CD14-positive monocyte (primary cell): Measurements from ENCODE around the gene ARHGAP32. TPM values are rescaled to one million over a fixed set of nuclear protein-coding genes. Genes with fewer than 3 reads are reported as not detected.

Experiments
- DNase-seq, 3 donors: peaks; one replicate each; pipeline ENCODE4 v3.0.0-alpha.2; 2011 to 2022
- H2AFZ ChIP-seq: 2 replicates; pipeline ENCODE4 v1.6.0; 2012; ENCODE audit warnings: mild to moderate bottlenecking, low read depth, low read length, inconsistent platforms; ENCODE audit not compliant: insufficient read depth, poor library complexity, severe bottlenecking
- H3K27ac ChIP-seq, 2 donors: 1 replicate in 1 of 2; 2 replicates in 1 of 2; pipeline ENCODE4 v1.5.1; 2012 to 2013; ENCODE audit warnings: low read length in 2 of 2, control low read depth in 1 of 2, inconsistent platforms in 1 of 2, low read depth in 1 of 2, mild to moderate bottlenecking in 1 of 2
- H3K27me3 ChIP-seq, 2 donors: one replicate each; pipeline versions ENCODE4 v1.6.0 to v1.6.1; 2011 to 2013; ENCODE audit warnings: low read length in 2 of 2; ENCODE audit not compliant: control insufficient read depth in 2 of 2, insufficient read depth in 2 of 2
- H3K36me3 ChIP-seq, 2 donors: replicated peaks in 1 of 2; 1 replicate in 1 of 2; 2 replicates in 1 of 2; pipeline versions ENCODE4 v1.5.1 to v1.6.1; 2012 to 2013; ENCODE audit warnings: low read length in 2 of 2, control low read depth in 1 of 2, inconsistent platforms in 1 of 2, mild to moderate bottlenecking in 1 of 2; ENCODE audit not compliant: insufficient read depth in 2 of 2, control insufficient read depth in 1 of 2
- H3K4me1 ChIP-seq, 2 donors: 1 replicate in 1 of 2; 2 replicates in 1 of 2; pipeline versions ENCODE4 v1.5.1 to v1.6.1; 2012 to 2013; ENCODE audit warnings: low read length in 2 of 2, control low read depth in 1 of 2, inconsistent platforms in 1 of 2, mild to moderate bottlenecking in 1 of 2, moderate library complexity in 1 of 2; ENCODE audit not compliant: insufficient read depth in 2 of 2, control insufficient read depth in 1 of 2
- H3K4me2 ChIP-seq: replicated peaks from 2 replicates; pipeline ENCODE3; 2012; ENCODE audit warnings: low read length, moderate library complexity, mild to moderate bottlenecking; ENCODE audit not compliant: poor library complexity, severe bottlenecking; ENCODE audit errors: extremely low read depth
- H3K4me3 ChIP-seq, 3 experiments: fragments of 200-600 bp in 1 of 3; sonication (generic) in 1 of 3; replicated peaks in 1 of 3; 1 replicate in 2 of 3; 2 replicates in 1 of 3; pipeline ENCODE4 v1.5.1; 2011 to 2013; ENCODE audit warnings: low read length in 3 of 3, mild to moderate bottlenecking in 3 of 3, control low read depth in 2 of 3, low read depth in 2 of 3, inconsistent platforms in 1 of 3, moderate library complexity in 1 of 3
- H3K79me2 ChIP-seq: 2 replicates; pipeline ENCODE4 v1.6.0; 2012; ENCODE audit warnings: mild to moderate bottlenecking, control low read depth, inconsistent platforms, low read length, moderate library complexity; ENCODE audit not compliant: insufficient read depth
- H3K9ac ChIP-seq: 2 replicates; pipeline ENCODE4 v1.6.0; 2017; ENCODE audit warnings: low read length, mild to moderate bottlenecking; ENCODE audit not compliant: insufficient read depth, poor library complexity, severe bottlenecking
- H3K9me3 ChIP-seq, 2 donors: replicated peaks in 1 of 2; 1 replicate in 1 of 2; 2 replicates in 1 of 2; pipeline versions ENCODE4 v1.5.1 to v1.6.1; 2012 to 2013; ENCODE audit warnings: low read length in 2 of 2, control low read depth in 1 of 2; ENCODE audit not compliant: control insufficient read depth in 1 of 2, insufficient read depth in 1 of 2
- H4K20me1 ChIP-seq: 2 replicates; pipeline ENCODE4 v1.6.0; 2012; ENCODE audit warnings: mild to moderate bottlenecking, low read length, control low read depth, moderate library complexity; ENCODE audit not compliant: insufficient read depth
- H3K27ac Mint-ChIP-seq, 7 donors: one replicate each; pipeline ENCODE4 v1.8.0; 2020; ENCODE audit warnings: mild to moderate bottlenecking in 7 of 7, mixed read lengths in 7 of 7, moderate library complexity in 6 of 7, inconsistent platforms in 2 of 7
- H3K27me3 Mint-ChIP-seq, 3 donors: one replicate each; pipeline ENCODE4 v1.8.0; 2021 to 2022; ENCODE audit warnings: low read depth in 3 of 3, mild to moderate bottlenecking in 3 of 3, mixed read lengths in 3 of 3, moderate library complexity in 3 of 3, inconsistent platforms in 1 of 3
- H3K36me3 Mint-ChIP-seq, 2 donors: one replicate each; pipeline ENCODE4 v1.8.0; 2020; ENCODE audit warnings: mixed read lengths in 2 of 2, inconsistent platforms in 1 of 2, mild to moderate bottlenecking in 1 of 2
- H3K4me1 Mint-ChIP-seq: one replicate; pipeline ENCODE4 v1.8.0; 2020; ENCODE audit warnings: mild to moderate bottlenecking, mixed read lengths
- H3K4me3 Mint-ChIP-seq, 2 donors: one replicate each; pipeline ENCODE4 v1.8.0; 2020; ENCODE audit warnings: mild to moderate bottlenecking in 2 of 2, mixed read lengths in 2 of 2, moderate library complexity in 1 of 2
- H3K9me3 Mint-ChIP-seq, 7 donors: one replicate each; pipeline ENCODE4 v1.8.0; 2020 to 2022; ENCODE audit warnings: mixed read lengths in 7 of 7, mild to moderate bottlenecking in 6 of 7, moderate library complexity in 6 of 7, inconsistent platforms in 2 of 7
- WGBS: methylation state at CpG from one replicate; pipeline ENCODE4 v1.1.5; 2013; ENCODE audit warnings: missing lambda C conversion rate; ENCODE audit not compliant: insufficient coverage; 5-methylcytosine and 5-hydroxymethylcytosine counted together
- intact Hi-C, 2 donors: fragments of 100-400 bp; cut with micrococcal nuclease; formaldehyde crosslinking; loops; one replicate each; pipeline versions ENCODE4 v1.15.0 to v1.15.1; 2023
- polyA plus RNA-seq, 3 donors: library from polyadenylated mRNA; depleted of rRNA in 1 of 3; unstranded in 2 of 3; stranded (reverse) in 1 of 3; fragments of 300-500 nt in 2 of 3; fragments of >200 nt in 1 of 3; fragmentation: Illumina TruSeq in 2 of 3; gene quantifications; 1 replicate in 2 of 3; 2 replicates in 1 of 3; pipeline ENCODE4 v1.2.3, GENCODE V29; 2012 to 2021
- TF ChIP-seq, protein P1 (sequence below): fragments of 200-600 bp; IDR thresholded peaks from one replicate; pipeline ENCODE4 v1.8.0; 2022; ENCODE audit warnings: antibody characterized with exemption, mild to moderate bottlenecking

Gene ARHGAP32
- polyA plus RNA-seq, 3 donors = 0.13 to 3.4 (median 0.72) TPM

DNA sequence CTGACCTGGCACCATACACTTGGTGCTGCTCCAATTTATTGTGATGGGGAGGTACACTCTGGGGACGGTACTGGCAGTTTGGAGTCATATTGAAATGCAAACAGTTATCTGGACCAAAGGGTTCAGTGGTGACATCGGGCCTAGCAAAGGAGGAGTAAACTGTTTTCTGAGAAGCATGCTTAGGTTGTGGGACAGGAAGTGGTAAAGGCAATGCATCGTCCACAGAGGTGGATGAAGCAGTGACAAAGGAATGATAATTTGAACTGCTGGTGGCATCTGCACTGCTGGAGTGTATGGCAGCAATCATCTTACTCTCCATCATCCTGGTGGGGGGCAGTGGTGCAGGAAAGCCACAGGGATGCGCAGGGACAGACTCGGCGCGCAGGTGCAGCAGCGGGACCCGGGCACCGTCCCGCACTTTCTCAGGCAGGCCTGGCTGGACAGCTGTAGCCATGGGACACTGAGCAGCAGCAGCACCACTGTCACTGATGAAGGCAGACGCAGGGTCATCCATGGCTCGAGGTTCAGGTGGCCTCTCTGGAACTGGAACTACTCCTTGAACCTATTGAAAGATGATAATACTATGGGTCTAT lies 221.4 kb downstream of the ARHGAP32 start:
- Histone ChIP-seq H3K27me3 (no peaks in the 10 kb centered on the region), H3K4me3 (no peak overlapping the region), H4K20me1 (no peaks in the 10 kb centered on the region), H3K4me2 (no peak overlapping the region), H3K4me1 (no peaks in the 10 kb centered on the region), H3K36me3 (peaks cover 24 to 61% of the 10 kb centered on the region in 2 donors), H3K9ac (no peak overlapping the region), H3K27ac (no peak overlapping the region), H3K9me3 (no peaks in the 10 kb centered on the region), H2AFZ (no peak overlapping the region), H3K79me2 (no peaks in the 10 kb centered on the region)
- Mint-ChIP-seq H3K36me3 (peaks cover 41 to 59% of the 10 kb centered on the region in 2 donors), H3K27ac (peak overlapping the region in 1 of 7 donors; percentile 55), H3K27me3 (no peaks in the 10 kb centered on the region), H3K9me3 (no peaks in the 10 kb centered on the region), H3K4me3 (no peak overlapping the region), H3K4me1 (peaks cover under 1% of the 10 kb centered on the region)
- intact Hi-C loops = no loop called here
- over 99% methylated on average over 10 of the region's 13 CpGs for WGBS
- TF ChIP-seq, protein P1, sequence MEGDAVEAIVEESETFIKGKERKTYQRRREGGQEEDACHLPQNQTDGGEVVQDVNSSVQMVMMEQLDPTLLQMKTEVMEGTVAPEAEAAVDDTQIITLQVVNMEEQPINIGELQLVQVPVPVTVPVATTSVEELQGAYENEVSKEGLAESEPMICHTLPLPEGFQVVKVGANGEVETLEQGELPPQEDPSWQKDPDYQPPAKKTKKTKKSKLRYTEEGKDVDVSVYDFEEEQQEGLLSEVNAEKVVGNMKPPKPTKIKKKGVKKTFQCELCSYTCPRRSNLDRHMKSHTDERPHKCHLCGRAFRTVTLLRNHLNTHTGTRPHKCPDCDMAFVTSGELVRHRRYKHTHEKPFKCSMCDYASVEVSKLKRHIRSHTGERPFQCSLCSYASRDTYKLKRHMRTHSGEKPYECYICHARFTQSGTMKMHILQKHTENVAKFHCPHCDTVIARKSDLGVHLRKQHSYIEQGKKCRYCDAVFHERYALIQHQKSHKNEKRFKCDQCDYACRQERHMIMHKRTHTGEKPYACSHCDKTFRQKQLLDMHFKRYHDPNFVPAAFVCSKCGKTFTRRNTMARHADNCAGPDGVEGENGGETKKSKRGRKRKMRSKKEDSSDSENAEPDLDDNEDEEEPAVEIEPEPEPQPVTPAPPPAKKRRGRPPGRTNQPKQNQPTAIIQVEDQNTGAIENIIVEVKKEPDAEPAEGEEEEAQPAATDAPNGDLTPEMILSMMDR = no peak
- no peak for DNase-seq

DNA sequence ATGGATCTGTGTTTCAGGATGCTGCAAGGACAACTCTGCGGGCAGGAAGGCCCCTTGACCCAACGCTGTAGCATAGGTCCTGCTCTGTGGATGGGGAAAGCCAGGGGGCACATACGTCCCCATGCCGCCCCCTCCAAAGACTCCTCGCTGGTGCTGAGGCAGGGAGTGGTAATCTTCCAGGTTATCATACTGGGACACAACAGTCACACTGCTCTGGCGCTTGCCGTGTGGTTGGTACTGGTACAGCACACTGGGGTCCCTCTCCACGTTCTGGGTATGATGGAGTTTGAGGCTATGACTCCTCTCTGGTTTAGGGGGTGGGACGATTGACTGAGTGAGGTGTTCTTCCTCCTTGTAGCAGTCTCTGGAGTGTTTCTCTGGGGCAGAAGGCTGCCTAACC lies 223.2 kb downstream of the ARHGAP32 start:
- peaks cover 21 to 48% of the 10 kb centered on the region in 2 donors for H3K36me3 ChIP-seq
- TF ChIP-seq, protein P1 = no peak
- no peak overlapping the region for H3K4me3 Mint-ChIP-seq

More for the DNA sequence above, 223.2 kb downstream of the ARHGAP32 start:
- Mint-ChIP-seq H3K4me1 (peaks cover 5% of the 10 kb centered on the region), H3K27me3 (no peaks in the 10 kb centered on the region), H3K27ac (peak overlapping the region in 1 of 7 donors; percentile 43), H3K36me3 (peaks cover 33 to 51% of the 10 kb centered on the region in 2 donors), H3K9me3 (no peaks in the 10 kb centered on the region)
- Histone ChIP-seq H3K9ac (no peak overlapping the region), H2AFZ (no peak overlapping the region), H3K4me3 (no peak overlapping the region), H3K79me2 (no peaks in the 10 kb centered on the region), H3K4me2 (no peak overlapping the region), H3K9me3 (no peaks in the 10 kb centered on the region), H3K27ac (no peak overlapping the region), H4K20me1 (no peaks in the 10 kb centered on the region), H3K4me1 (no peaks in the 10 kb centered on the region), H3K27me3 (no peaks in the 10 kb centered on the region)
- intact Hi-C loops = no loop called here
- DNase-seq = no peak
- WGBS = 96% methylated on average over 9 of the region's 9 CpGs
